ENCODE data around the gene MARVELD3.

Gene MARVELD3

GRCh38 chr16:71649704-71650103 lies 23.7 kb downstream of the MARVELD3 start:
- H3K4me3 ChIP-seq (ENCODE audit: low read depth, low read length), result no peak overlapping the region
- TF ChIP-seq CTCF (IDR thresholded peaks at IDR 0.05; ENCODE audit: low read depth, low read length), result no peak
- TF ChIP-seq MAX (IDR thresholded peaks at IDR 0.05; ENCODE audit: low read depth, low read length), result no peak
- no peak for TF ChIP-seq POLR2A (IDR thresholded peaks at IDR 0.05; ENCODE audit: extremely low read depth, insufficient read length)
- TF ChIP-seq MYC (IDR thresholded peaks at IDR 0.05; ENCODE audit: low read depth, low read length), result no peak
- DNase-seq (ENCODE audit: low read depth), result no peak

DNA sequence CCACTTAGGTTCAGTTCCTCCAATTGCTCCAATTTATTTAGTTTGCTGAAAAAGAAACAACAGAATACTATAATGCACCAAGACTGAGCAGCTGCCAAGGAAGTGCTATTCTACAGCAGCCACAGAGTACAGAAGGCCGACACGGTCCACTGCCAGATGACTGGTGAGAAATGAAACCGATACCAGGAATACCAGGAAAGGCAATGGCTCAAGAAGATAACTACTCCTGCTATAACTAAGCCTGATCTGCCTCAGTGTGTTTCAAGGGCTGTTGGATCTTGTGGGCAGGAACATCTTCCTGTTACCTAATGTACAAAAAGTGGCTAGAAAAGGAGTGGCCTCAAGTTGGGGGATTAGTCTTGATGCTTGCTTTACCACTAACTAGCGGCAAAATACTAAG lies 32.8 kb downstream of the MARVELD3 start:
- no peak for DNase-seq (ENCODE audit: low read depth)
- no peak overlapping the region for H3K4me3 ChIP-seq (ENCODE audit: low read depth, low read length)
- no peak for TF ChIP-seq MAX (IDR thresholded peaks at IDR 0.05; ENCODE audit: low read depth, low read length)
- TF ChIP-seq POLR2A (IDR thresholded peaks at IDR 0.05; ENCODE audit: extremely low read depth, insufficient read length), result no peak
- TF ChIP-seq MYC (IDR thresholded peaks at IDR 0.05; ENCODE audit: low read depth, low read length), result no peak
- no peak for TF ChIP-seq CTCF (IDR thresholded peaks at IDR 0.05; ENCODE audit: low read depth, low read length)

DNA sequence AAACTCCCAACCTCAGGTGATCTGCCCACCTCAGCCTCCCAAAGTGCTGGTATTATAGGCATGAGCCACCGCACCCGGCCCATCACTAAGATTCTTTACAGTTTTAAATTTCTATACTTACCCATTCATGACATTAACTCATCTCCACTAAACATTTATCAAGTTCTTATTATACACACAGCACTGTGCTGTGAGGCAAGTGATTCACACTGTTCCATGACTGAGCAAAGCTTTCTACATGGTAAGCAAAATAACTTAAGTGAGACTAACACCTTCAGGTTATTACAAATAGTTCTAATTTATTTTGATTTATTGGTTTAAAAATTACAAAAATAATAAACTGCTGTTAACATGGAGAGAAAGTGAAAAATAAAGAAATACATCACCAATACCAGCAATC lies 33.5 kb downstream of the MARVELD3 start:
- H3K4me3 ChIP-seq (ENCODE audit: low read depth, low read length), result no peak overlapping the region
- no peak for DNase-seq (ENCODE audit: low read depth)

DNA sequence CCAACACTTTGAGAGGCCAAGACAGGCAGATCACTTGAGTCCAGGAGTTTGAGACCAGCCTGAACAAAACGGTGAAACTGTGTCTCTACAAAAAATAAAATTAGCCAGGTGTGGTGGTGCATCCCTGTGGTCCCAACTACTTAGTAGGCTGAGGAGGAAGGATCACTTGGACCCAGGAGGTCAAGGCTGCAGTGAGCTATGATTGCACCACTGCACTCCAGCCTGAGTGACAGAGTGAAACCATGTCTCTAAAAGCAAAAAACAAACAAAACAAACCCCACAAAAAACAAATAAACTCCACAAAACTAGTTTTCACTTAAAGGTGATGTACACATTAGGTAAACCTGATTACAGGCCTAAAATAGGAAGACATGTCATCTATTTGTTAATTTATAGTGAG lies 40.3 kb downstream of the MARVELD3 start:
- H3K4me3 ChIP-seq (ENCODE audit: low read depth, low read length), result no peak overlapping the region
- DNase-seq (ENCODE audit: low read depth), result no peak
- no peak for TF ChIP-seq MAX (IDR thresholded peaks at IDR 0.05; ENCODE audit: low read depth, low read length)
- TF ChIP-seq MYC (IDR thresholded peaks at IDR 0.05; ENCODE audit: low read depth, low read length), result no peak
- TF ChIP-seq POLR2A (IDR thresholded peaks at IDR 0.05; ENCODE audit: extremely low read depth, insufficient read length), result no peak
- TF ChIP-seq CTCF (IDR thresholded peaks at IDR 0.05; ENCODE audit: low read depth, low read length), result no peak

More for the DNA sequence above, 33.5 kb downstream of the MARVELD3 start:
- TF ChIP-seq MAX (IDR thresholded peaks at IDR 0.05; ENCODE audit: low read depth, low read length) (no peak), POLR2A (IDR thresholded peaks at IDR 0.05; ENCODE audit: extremely low read depth, insufficient read length) (no peak), MYC (IDR thresholded peaks at IDR 0.05; ENCODE audit: low read depth, low read length) (no peak), CTCF (IDR thresholded peaks at IDR 0.05; ENCODE audit: low read depth, low read length) (no peak)

DNA sequence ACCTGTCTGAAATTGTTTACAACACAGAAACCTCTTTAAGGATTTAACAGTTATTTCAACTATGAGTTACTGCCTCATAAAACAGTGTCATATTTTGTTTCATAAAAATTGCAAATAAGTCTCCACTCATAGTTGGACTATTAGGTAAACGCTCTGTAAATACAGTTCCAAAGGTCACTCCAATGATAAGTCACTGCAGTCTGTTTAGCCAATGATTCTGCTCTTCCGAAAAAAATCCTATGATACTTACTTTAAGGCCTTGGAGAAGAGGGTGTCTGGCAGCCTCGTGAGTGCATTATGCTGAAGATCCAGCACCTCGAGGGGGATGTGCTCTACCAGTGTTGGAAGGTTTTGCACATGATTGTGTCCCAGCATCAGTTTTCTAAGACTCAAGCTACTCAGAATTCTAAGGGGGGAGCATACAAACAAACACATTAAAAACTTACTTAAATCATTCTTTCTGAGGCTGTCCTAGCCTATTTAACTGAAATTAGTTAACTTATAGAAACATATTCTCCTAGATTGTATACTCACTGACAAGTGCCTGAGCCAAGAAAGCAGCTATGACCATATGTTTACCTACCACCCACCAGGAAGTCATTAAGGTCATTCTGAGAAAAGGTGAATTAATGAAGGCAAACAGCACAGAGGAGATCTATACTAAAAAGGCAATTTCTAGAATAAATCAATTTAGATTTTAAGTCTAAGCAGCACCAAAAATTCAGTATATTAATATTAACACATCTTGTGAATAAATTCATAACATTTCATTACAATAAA lies 41.1 kb downstream of the MARVELD3 start:
- TF ChIP-seq MYC (IDR thresholded peaks at IDR 0.05; ENCODE audit: low read depth, low read length) (no peak), CTCF (IDR thresholded peaks at IDR 0.05; ENCODE audit: low read depth, low read length) (no peak), POLR2A (IDR thresholded peaks at IDR 0.05; ENCODE audit: extremely low read depth, insufficient read length) (no peak), MAX (IDR thresholded peaks at IDR 0.05; ENCODE audit: low read depth, low read length) (no peak)
- H3K4me3 ChIP-seq (ENCODE audit: low read depth, low read length), result no peak overlapping the region
- no peak for DNase-seq (ENCODE audit: low read depth)
